ENCODE measurements around the gene EXO5. TPM values are rescaled to one million over a fixed set of nuclear protein-coding genes. Genes with fewer than 3 reads are reported as not detected.

EXO5 gene
- total and polyA plus RNA-seq, 3 donors from 2014 or later: 8.4 to 10.9 (median 9.4) TPM

- Histone ChIP-seq H3K27me3 (no peaks in the 10 kb centered on the region), H3K9me3 (no peaks in the 10 kb centered on the region), H3K4me3 (no peak overlapping the region), H3K4me1 (no peaks in the 10 kb centered on the region), H3K36me3 (ENCODE audit: low read depth, missing control alignments) (no peaks in the 10 kb centered on the region), H3K27ac (no peak overlapping the region)
- DNase-seq: no peak
- intact Hi-C loops (cut with DNase I; ENCODE audit: low total_unique reads): no loop called here
- 87 to 91% methylated on average over 2 of the region's 2 CpGs for WGBS, 2 donors
- no peak for TF ChIP-seq POLR2A (IDR thresholded peaks at IDR 0.05)
- TF ChIP-seq, protein P1, sequence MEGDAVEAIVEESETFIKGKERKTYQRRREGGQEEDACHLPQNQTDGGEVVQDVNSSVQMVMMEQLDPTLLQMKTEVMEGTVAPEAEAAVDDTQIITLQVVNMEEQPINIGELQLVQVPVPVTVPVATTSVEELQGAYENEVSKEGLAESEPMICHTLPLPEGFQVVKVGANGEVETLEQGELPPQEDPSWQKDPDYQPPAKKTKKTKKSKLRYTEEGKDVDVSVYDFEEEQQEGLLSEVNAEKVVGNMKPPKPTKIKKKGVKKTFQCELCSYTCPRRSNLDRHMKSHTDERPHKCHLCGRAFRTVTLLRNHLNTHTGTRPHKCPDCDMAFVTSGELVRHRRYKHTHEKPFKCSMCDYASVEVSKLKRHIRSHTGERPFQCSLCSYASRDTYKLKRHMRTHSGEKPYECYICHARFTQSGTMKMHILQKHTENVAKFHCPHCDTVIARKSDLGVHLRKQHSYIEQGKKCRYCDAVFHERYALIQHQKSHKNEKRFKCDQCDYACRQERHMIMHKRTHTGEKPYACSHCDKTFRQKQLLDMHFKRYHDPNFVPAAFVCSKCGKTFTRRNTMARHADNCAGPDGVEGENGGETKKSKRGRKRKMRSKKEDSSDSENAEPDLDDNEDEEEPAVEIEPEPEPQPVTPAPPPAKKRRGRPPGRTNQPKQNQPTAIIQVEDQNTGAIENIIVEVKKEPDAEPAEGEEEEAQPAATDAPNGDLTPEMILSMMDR (IDR thresholded peaks at IDR 0.05): no peak
These were observed 53.6 kb downstream of the EXO5 start for GRCh38 chr1:40562185-40562584.

DNA sequence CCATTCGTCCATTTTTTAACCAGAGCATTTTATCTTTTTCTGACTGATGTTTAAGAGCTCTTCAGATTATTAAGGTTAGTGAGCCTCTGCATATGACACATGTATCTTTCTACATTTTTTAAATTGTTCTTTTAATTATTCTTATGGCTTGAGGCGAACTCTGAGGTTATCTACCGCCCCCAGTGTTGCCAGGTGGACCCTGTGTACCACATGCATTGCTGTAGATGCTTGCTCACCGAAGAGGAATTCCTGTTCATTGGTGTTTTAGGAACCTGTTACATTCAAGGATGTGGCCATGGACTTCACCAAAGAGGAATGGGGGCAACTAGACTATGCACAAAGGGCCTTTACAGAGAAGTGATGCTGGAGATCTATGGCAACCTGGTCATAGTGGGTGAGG lies 54.7 kb downstream of the EXO5 start:
- Histone ChIP-seq H3K27ac (no peak overlapping the region), H3K36me3 (ENCODE audit: low read depth, missing control alignments) (no peaks in the 10 kb centered on the region), H3K9me3 (no peaks in the 10 kb centered on the region), H3K4me3 (no peak overlapping the region), H3K27me3 (no peaks in the 10 kb centered on the region), H3K4me1 (no peaks in the 10 kb centered on the region)
- DNase-seq: no peak
- WGBS, 2 donors: 82 to 92% methylated on average over 4 of the region's 4 CpGs
- intact Hi-C loops (cut with DNase I; ENCODE audit: low total_unique reads): no loop called here
- TF ChIP-seq, protein P1 (IDR thresholded peaks at IDR 0.05): no peak

DNA sequence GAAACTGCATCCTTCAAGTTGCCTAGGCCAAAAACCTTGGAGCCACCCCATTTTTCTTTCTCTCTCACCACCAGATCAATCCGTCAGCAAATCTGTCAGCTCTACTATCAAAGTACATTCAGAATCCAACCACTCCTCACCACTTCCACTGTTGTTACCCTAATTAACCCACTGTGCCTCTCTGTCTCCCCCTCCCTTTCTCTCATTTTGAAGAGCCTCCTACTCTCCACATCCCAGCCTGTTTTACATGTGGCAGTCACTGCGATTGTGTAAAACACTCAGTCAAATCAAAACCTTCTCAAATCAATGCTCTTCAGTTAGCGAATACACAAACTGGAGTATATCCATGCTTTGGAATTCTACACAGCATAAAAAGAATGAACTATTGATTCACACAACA lies 55.9 kb downstream of the EXO5 start:
- no peaks in the 10 kb centered on the region for H3K36me3 ChIP-seq (ENCODE audit: low read depth, missing control alignments)
- TF ChIP-seq POLR2A (IDR thresholded peaks at IDR 0.05): no peak
- TF ChIP-seq, protein P1 (IDR thresholded peaks at IDR 0.05): no peak
- 74% methylated on average over 3 of the region's 3 CpGs for WGBS, 2 donors

DNA sequence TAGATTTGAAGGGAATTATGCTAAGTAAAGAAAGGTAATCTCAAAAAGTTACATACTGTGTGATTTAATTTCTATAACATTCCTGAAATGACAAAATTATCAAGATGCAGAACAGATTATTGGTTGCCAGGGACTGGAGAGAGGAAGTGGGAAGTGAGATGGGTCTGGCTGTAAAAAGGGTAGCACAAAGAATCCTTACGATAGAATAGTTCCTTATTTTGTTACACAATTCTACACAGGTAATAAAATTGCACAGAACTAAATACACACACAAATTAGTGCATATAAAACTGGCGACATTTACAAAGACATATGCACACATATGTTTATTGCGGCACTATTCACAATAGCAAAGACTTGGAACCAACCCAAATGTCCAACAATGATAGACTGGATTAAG lies 56.3 kb downstream of the EXO5 start:
- WGBS, 2 donors: 92 to 93% methylated on average over 3 of the region's 3 CpGs
- no peak for DNase-seq
- TF ChIP-seq, protein P1 (IDR thresholded peaks at IDR 0.05): no peak
- TF ChIP-seq POLR2A (IDR thresholded peaks at IDR 0.05): no peak
- Histone ChIP-seq H3K36me3 (ENCODE audit: low read depth, missing control alignments) (no peaks in the 10 kb centered on the region), H3K4me3 (no peak overlapping the region), H3K27ac (no peak overlapping the region), H3K9me3 (no peaks in the 10 kb centered on the region), H3K27me3 (no peaks in the 10 kb centered on the region), H3K4me1 (no peaks in the 10 kb centered on the region)
- intact Hi-C loops (cut with DNase I; ENCODE audit: low total_unique reads): no loop called here

More for the DNA sequence above, 55.9 kb downstream of the EXO5 start:
- no peak for DNase-seq
- Histone ChIP-seq H3K27me3 (no peaks in the 10 kb centered on the region), H3K9me3 (no peaks in the 10 kb centered on the region), H3K4me3 (no peak overlapping the region), H3K4me1 (no peaks in the 10 kb centered on the region), H3K27ac (no peak overlapping the region)
- intact Hi-C loops (cut with DNase I; ENCODE audit: low total_unique reads): no loop called here

Small RNAs within 50 kb of the gene (small RNA-seq; reads per million reads assigned to genes)
- 0 reads per million in 2 donors for gene AL356379.1

Other genes starting within 250 kb of the EXO5 start
- gene COL9A2, start 191.5 kb upstream of the EXO5 start, total RNA-seq: 1 to 10 TPM; 5.1 to 7.2 TPM
- gene COL9A2, start 191.5 kb upstream of the EXO5 start, polyA plus RNA-seq (ENCODE audit: insufficient read depth, low read depth, low replicate concordance): 3.5 TPM
- gene SMAP2, start 135.0 kb upstream of the EXO5 start, total RNA-seq: 10 to 100 TPM; 23.0 to 27.1 TPM
- 44.3 TPM for gene SMAP2, start 135.0 kb upstream of the EXO5 start, polyA plus RNA-seq (ENCODE audit: insufficient read depth, low read depth, low replicate concordance)
- gene ZFP69B, start 58.3 kb upstream of the EXO5 start, total RNA-seq: 1 to 10 TPM; 4.2 to 4.6 TPM
- gene ZFP69B, start 58.3 kb upstream of the EXO5 start, polyA plus RNA-seq (ENCODE audit: insufficient read depth, low read depth, low replicate concordance): 3.0 TPM
- 1 to 10 TPM; 6.7 to 9.3 TPM for gene ZFP69, start 31.5 kb upstream of the EXO5 start, total RNA-seq
- 5.4 TPM for gene ZFP69, start 31.5 kb upstream of the EXO5 start, polyA plus RNA-seq (ENCODE audit: insufficient read depth, low read depth, low replicate concordance)
- 1 to 10 TPM; 8.9 to 9.9 TPM for gene ZNF684, start 22.9 kb downstream of the EXO5 start, total RNA-seq
- 5.3 TPM for gene ZNF684, start 22.9 kb downstream of the EXO5 start, polyA plus RNA-seq (ENCODE audit: insufficient read depth, low read depth, low replicate concordance)
- 1 to 10 TPM; 4.6 to 9.4 TPM for gene RIMS3, start 156.9 kb downstream of the EXO5 start, total RNA-seq
- gene RIMS3, start 156.9 kb downstream of the EXO5 start, polyA plus RNA-seq (ENCODE audit: insufficient read depth, low read depth, low replicate concordance): 8.3 TPM
- gene NFYC, start 182.9 kb downstream of the EXO5 start, total RNA-seq: 10 to 100 TPM; 69.1 to 83.9 TPM
- gene NFYC, start 182.9 kb downstream of the EXO5 start, polyA plus RNA-seq (ENCODE audit: insufficient read depth, low read depth, low replicate concordance): 70.0 TPM

All from testis (tissue), 3 donors.